CD4-positive, alpha-beta memory T cell (primary cell): ENCODE data around the gene OR14I1. TPM values are rescaled to one million over a fixed set of nuclear protein-coding genes. Genes with fewer than 3 reads are reported as not detected.
"Not testable (repeated sequence)": the region's sequence is repeated elsewhere in the genome, so short reads cannot be mapped to it uniquely, and the experiment has no call there.

ENCODE experiments used
- CTCF ChIA-PET: fragments of 350-600 bp; sonication (Branson Sonifier 250); formaldehyde crosslinking; loops from one replicate; lab custom pipeline; 2021; ENCODE audit warnings: inconsistent platforms; ENCODE audit not compliant: partially characterized antibody; lab: Charles Lee
- POLR2A ChIA-PET: fragments of 350-600 bp; sonication (Branson Sonifier 250); formaldehyde crosslinking; loops from one replicate; lab custom pipeline; 2021; ENCODE audit not compliant: partially characterized antibody; lab: Charles Lee
- DNase-seq, 5 donors: peaks; one replicate each; pipeline versions ENCODE4 v3.0.0 to v3.0.0-alpha.2; 2020 to 2022; ENCODE audit warnings: mixed read lengths in 1 of 5
- H3K27ac ChIP-seq: one replicate; pipeline ENCODE4 v1.7.0; 2013; ENCODE audit warnings: low read depth, low read length
- H3K27me3 ChIP-seq: 2 replicates; pipeline ENCODE4 v1.7.0; 2013; ENCODE audit warnings: mild to moderate bottlenecking, low read length, moderate library complexity; ENCODE audit not compliant: insufficient read depth
- H3K36me3 ChIP-seq: 2 replicates; pipeline ENCODE4 v1.7.0; 2013; ENCODE audit warnings: mild to moderate bottlenecking, low read length, moderate library complexity; ENCODE audit not compliant: insufficient read depth
- H3K4me1 ChIP-seq: 2 replicates; pipeline ENCODE4 v1.7.0; 2013; ENCODE audit warnings: mild to moderate bottlenecking, low read length, moderate library complexity; ENCODE audit not compliant: insufficient read depth
- H3K4me3 ChIP-seq, 2 donors: one replicate each; pipeline ENCODE4 v1.7.0; 2013; ENCODE audit warnings: low read length in 2 of 2, mild to moderate bottlenecking in 1 of 2
- H3K9me3 ChIP-seq, 2 donors: one replicate each; pipeline ENCODE4 v1.7.0; 2013; ENCODE audit warnings: low read length in 2 of 2, control low read depth in 1 of 2; ENCODE audit not compliant: control insufficient read depth in 1 of 2
- H3K27ac Mint-ChIP-seq, 7 donors: one replicate each; pipeline ENCODE4 v1.8.0; 2020 to 2021; ENCODE audit warnings: mixed read lengths in 7 of 7, mild to moderate bottlenecking in 6 of 7, inconsistent platforms in 3 of 7, moderate library complexity in 3 of 7
- H3K27me3 Mint-ChIP-seq, 2 donors: one replicate each; pipeline ENCODE4 v1.8.0; 2020 to 2021; ENCODE audit warnings: mixed read lengths in 2 of 2
- H3K36me3 Mint-ChIP-seq, 2 donors: one replicate each; pipeline ENCODE4 v1.8.0; 2020 to 2021; ENCODE audit warnings: mixed read lengths in 2 of 2, inconsistent platforms in 1 of 2, mild to moderate bottlenecking in 1 of 2
- H3K4me1 Mint-ChIP-seq, 4 donors: one replicate each; pipeline ENCODE4 v1.8.0; 2020 to 2021; ENCODE audit warnings: mixed read lengths in 4 of 4, mild to moderate bottlenecking in 1 of 4
- H3K4me3 Mint-ChIP-seq, 8 donors: one replicate each; pipeline ENCODE4 v1.8.0; 2020 to 2021; ENCODE audit warnings: mixed read lengths in 8 of 8, mild to moderate bottlenecking in 7 of 8, moderate library complexity in 6 of 8, inconsistent platforms in 3 of 8
- H3K9me3 Mint-ChIP-seq, 8 donors: one replicate each; pipeline ENCODE4 v1.8.0; 2020 to 2021; ENCODE audit warnings: mixed read lengths in 8 of 8, mild to moderate bottlenecking in 5 of 8, inconsistent platforms in 3 of 8, moderate library complexity in 1 of 8
- intact Hi-C: fragments of 100-400 bp; cut with micrococcal nuclease; formaldehyde crosslinking; loops from one replicate; pipeline ENCODE4 v1.15.1; 2023
- polyA plus RNA-seq, 2 donors: library from polyadenylated mRNA; unstranded; fragments of 300-500 nt; fragmentation: Illumina TruSeq; gene quantifications; one replicate each; pipeline ENCODE4 v1.2.3, GENCODE V29; 2021
- total RNA-seq, 2 experiments: library from RNA; stranded (reverse); gene quantifications; one replicate each; pipeline ENCODE4 v1.2.3, GENCODE V29; 2021

Gene OR14I1
- total and polyA plus RNA-seq, 4 experiments from 2014 or later: not detected

DNA sequence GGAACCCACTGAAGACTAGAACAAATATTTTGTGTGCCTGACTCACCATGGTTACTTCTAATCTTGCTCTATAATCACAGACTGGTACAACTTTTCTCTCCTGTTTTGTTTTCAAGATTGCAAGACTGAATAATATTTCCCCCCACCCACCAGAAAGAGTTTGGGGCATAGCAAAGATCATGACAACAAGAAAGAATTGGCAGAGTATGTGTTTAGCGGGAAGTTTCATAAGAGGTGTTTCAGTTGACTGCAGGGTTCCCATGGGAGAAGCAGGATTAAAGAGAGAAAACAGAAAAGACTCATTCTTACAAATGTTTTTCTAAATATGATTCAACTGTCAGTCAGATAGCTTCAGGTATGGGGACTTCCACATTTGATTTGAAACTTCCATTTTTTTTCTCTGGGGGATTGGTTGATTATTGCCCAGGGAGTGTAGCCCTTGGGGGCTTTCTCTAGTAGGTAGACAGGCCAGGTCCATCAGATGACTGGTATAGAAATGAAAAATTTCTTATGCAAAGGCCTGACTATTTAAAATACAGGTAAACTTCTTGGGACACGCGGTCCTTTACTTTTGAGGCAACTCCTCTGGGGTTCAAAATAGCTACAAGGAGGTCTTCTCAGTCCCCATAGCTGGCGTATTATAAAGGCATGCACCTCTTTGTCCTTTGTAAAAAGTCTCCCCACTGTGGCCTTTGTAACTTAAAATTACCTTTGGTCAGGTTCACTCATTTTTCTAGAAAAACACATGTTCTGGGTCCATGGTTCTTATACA lies 13.9 kb downstream of the OR14I1 start:
- Histone ChIP-seq H3K27me3 (no peaks in the 10 kb centered on the region), H3K36me3 (no peaks in the 10 kb centered on the region), H3K27ac (no peak overlapping the region), H3K9me3 (no peaks in the 10 kb centered on the region), H3K4me3 (no peak overlapping the region), H3K4me1 (no peaks in the 10 kb centered on the region)
- ChIA-PET POLR2A (no interaction called here), CTCF (no interaction called here)
- peaks cover 2 to 7% of the 10 kb centered on the region in 2 donors for H3K27me3 Mint-ChIP-seq
- DNase-seq: no peak
- peak overlapping the region in 1 of 7 donors; percentile 7 for H3K27ac Mint-ChIP-seq
- H3K4me3 Mint-ChIP-seq: no peak overlapping the region
- H3K9me3 Mint-ChIP-seq: peaks cover 0 to 16% (median 3%) of the 10 kb centered on the region in 8 donors
- intact Hi-C loops: no loop called here
- peaks cover 0 to 4% (median 3%) of the 10 kb centered on the region in 4 donors for H3K4me1 Mint-ChIP-seq
- H3K36me3 Mint-ChIP-seq: no peaks in the 10 kb centered on the region

DNA sequence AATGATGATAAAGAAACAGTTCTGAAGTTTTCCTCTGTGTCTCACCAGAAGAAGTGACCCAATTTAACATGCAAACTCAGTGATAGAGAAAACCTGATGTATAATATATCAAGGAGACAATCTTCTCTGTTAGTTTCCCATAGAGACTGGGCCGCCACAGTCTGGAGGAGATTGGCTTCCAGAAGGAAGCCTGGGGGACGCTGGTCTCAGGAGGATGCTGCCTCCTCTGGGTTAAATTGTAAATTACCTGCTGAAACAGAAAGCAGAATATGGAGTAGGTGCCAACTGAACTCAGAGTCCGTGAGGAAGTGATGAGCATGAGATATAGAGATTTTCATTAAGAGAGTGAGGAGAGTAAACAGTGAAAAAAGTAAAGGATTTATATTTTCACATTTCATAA lies 15.8 kb downstream of the OR14I1 start:
- CTCF ChIA-PET: interaction anchor here (0.7 to 1.5 kb wide), 2 partner anchors 211 to 282 kb away, joined by 3 to 13 read pairs; no protein-coding TSS in a partner anchor

DNA sequence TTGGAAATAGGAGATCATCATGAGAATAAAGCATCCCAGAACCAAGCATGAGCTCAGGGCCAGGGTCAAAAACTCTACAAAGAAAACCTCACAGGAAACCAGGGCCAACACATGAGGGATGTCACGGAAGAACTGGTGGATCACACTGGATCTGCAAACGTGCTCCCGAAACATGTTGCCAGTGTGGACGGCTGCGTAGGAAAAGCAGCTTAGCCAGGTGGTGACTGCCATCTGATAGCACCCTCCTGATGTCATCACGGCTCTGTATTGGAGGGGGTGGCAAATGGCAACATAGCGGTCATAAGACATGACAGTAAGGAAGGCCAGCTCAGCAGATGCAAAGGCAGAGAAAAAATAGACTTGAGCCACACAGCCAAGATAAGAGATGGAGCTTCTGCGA lies 20.9 kb downstream of the OR14I1 start:
- H3K36me3 ChIP-seq: no peaks in the 10 kb centered on the region
- H3K9me3 ChIP-seq: no peaks in the 10 kb centered on the region
- intact Hi-C loops: no loop called here
- Mint-ChIP-seq H3K4me3 (no peak overlapping the region), H3K4me1 (peaks cover 0 to under 1% (median under 1%) of the 10 kb centered on the region in 4 donors), H3K27me3 (peaks cover 9 to 12% of the 10 kb centered on the region in 2 donors), H3K27ac (no peak overlapping the region), H3K36me3 (no peaks in the 10 kb centered on the region), H3K9me3 (peaks cover 0 to 2% (median 0%) of the 10 kb centered on the region in 8 donors)
- H3K27me3 ChIP-seq: no peaks in the 10 kb centered on the region
- POLR2A ChIA-PET: no interaction called here
- H3K27ac ChIP-seq: no peak overlapping the region
- DNase-seq: no peak
- H3K4me3 ChIP-seq: no peak overlapping the region
- no peaks in the 10 kb centered on the region for H3K4me1 ChIP-seq
- CTCF ChIA-PET: no interaction called here

More for the DNA sequence above, 15.8 kb downstream of the OR14I1 start:
- H3K27me3 Mint-ChIP-seq: peaks cover 4 to 6% of the 10 kb centered on the region in 2 donors
- H3K36me3 Mint-ChIP-seq: no peaks in the 10 kb centered on the region
- DNase-seq: peak in 4 of 5 donors; percentile 19 to 41 (median 21)
- no peaks in the 10 kb centered on the region for H3K27me3 ChIP-seq
- intact Hi-C loops: loop anchor here (1.0 kb wide), 3 partner anchors 65 to 444 kb away; no protein-coding TSS in a partner anchor
- H3K27ac ChIP-seq: no peak overlapping the region
- H3K27ac Mint-ChIP-seq: peak overlapping the region in 1 of 7 donors; percentile 32
- H3K9me3 ChIP-seq: no peaks in the 10 kb centered on the region
- POLR2A ChIA-PET: no interaction called here
- H3K36me3 ChIP-seq: no peaks in the 10 kb centered on the region
- H3K9me3 Mint-ChIP-seq: peaks cover 0 to 12% (median 3%) of the 10 kb centered on the region in 8 donors
- no peak overlapping the region for H3K4me3 ChIP-seq
- H3K4me3 Mint-ChIP-seq: no peak overlapping the region
- H3K4me1 ChIP-seq: no peaks in the 10 kb centered on the region
- H3K4me1 Mint-ChIP-seq: peaks cover 0 to 4% (median 3%) of the 10 kb centered on the region in 4 donors

DNA sequence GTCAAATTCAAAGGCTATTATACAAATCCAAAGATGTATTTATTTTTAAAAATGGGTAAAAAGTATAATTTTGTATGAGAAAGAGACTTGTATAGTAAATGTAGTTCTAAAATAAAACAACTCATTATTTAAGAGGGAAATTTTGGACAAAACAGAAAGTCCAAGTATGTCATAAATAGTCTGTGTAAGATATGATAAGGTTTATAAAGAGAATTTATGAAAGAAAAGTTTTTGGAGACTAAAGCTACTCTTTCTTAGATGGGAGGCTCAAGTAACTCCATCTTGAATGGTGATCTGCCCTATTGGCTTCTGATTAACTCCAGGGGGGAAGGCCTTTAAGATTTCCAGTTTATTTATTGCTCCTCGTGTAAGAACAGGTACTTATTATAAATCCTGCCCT lies 32.6 kb downstream of the OR14I1 start:
- Mint-ChIP-seq H3K27ac (no peak overlapping the region), H3K9me3 (peaks cover 0 to 9% (median 6%) of the 10 kb centered on the region in 8 donors), H3K4me3 (no peak overlapping the region), H3K4me1 (no peaks in the 10 kb centered on the region), H3K27me3 (no peaks in the 10 kb centered on the region), H3K36me3 (peaks cover 0 to 2% of the 10 kb centered on the region in 2 donors)
- Histone ChIP-seq H3K4me1 (no peaks in the 10 kb centered on the region), H3K9me3 (peaks cover 0 to 5% of the 10 kb centered on the region in 2 donors), H3K4me3 (no peak overlapping the region), H3K27ac (no peak overlapping the region), H3K27me3 (no peaks in the 10 kb centered on the region), H3K36me3 (no peaks in the 10 kb centered on the region)
- DNase-seq: no peak
- ChIA-PET CTCF (no interaction called here), POLR2A (no interaction called here)
- intact Hi-C loops: no loop called here

DNA sequence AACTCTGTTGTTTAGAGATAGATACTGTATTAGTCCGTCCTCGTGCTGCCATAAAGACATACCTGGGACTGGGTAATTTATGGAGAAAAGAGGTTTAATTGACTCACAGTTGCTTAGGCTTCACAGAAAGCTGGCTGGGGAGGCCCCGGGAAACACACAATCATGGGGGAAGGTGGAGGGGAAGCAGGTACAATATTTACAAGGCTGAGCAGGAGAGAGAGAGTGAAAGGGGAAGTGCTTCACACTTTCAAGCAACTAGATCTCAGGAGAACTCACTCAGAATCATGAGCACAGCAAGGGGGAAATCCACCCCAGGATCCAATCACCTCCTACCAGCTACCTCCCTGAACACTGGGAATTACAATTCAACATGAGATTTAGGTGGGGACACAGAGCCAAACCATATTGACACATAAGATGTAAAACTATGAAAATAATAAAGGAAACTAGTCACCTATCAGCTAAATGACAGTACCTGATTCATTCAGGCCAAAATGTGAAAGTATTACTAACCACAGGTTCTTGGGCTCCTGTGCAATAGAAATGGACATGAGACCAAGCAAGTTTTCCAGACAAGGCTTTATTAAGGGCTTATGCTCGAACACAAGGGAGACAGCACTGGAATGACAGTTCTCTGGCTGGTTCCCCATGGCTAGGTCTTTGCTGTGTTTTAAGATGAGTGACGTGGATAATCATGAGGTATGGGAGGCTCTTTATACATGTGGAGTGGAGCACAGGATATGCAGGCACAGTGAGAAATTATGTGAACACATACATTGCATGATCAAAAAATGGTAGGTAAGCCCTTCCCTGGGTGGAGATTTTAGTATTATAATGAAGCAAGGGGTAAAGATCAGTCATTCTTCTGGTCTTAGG lies 38.9 kb downstream of the OR14I1 start:
- H3K4me3 Mint-ChIP-seq, POLR2A ChIA-PET: not testable (repeated sequence)

DNA sequence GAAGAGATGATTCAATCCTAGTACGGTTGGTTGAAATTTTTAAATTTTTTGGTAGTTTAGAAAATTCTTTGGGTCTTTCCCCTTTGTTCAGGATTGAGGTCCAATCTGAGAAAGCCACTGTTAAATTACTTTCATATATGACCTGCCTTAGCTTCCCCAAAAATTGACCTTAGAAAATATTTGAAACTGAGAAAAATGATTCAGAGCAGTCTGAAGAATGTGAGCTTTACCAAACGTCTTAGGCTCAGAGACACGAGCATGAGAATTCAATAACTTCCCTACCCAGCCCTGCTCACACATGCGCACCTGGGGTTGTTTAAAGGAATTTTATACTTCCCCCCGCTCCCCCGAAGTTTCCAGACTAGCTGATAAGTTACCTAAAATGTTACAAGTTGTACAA lies 45.8 kb downstream of the OR14I1 start:
- CTCF ChIA-PET: not testable (repeated sequence)

More for the DNA sequence above, 38.9 kb downstream of the OR14I1 start:
- H3K36me3 Mint-ChIP-seq, H3K36me3 ChIP-seq, H3K27ac ChIP-seq, CTCF ChIA-PET, H3K27ac Mint-ChIP-seq, H3K4me1 Mint-ChIP-seq, H3K27me3 ChIP-seq, H3K4me1 ChIP-seq, H3K4me3 ChIP-seq, H3K27me3 Mint-ChIP-seq, H3K9me3 ChIP-seq, DNase-seq, intact Hi-C loops, H3K9me3 Mint-ChIP-seq: not testable (repeated sequence)

DNA sequence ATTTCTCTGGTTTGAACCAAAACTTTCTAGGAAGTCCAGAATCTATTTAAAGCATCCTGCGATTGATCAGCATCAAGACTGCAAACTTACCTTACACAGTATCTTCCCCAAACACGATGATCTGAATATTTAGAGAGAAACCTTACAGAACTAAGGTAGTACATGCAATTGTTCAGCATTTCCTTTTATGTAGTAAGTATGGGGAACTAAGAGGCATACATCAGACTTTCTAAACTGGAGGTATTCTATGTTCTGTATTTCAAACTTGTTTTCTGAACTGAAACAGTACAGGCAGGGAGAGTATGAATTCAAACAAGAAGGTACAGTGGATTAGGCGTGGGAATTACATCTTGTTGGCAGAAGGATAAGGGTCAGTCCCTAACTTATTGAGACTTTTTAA lies 47.2 kb downstream of the OR14I1 start, which contains the start of gene OR2T27:
Gene OR2T27 (minus strand): TSS at position 175 of the 400 bp plus-strand sequence. CDS start 4,644 bp downstream, outside the sequence.
- H3K36me3 ChIP-seq, H3K27me3 Mint-ChIP-seq, H3K9me3 Mint-ChIP-seq, CTCF ChIA-PET, H3K4me3 ChIP-seq, DNase-seq, intact Hi-C loops, H3K36me3 Mint-ChIP-seq, H3K27ac Mint-ChIP-seq, H3K4me1 Mint-ChIP-seq, H3K27ac ChIP-seq, H3K27me3 ChIP-seq, H3K4me3 Mint-ChIP-seq, H3K9me3 ChIP-seq, POLR2A ChIA-PET, H3K4me1 ChIP-seq: not testable (repeated sequence)

More for the DNA sequence above, 45.8 kb downstream of the OR14I1 start:
- H3K9me3 ChIP-seq, H3K36me3 Mint-ChIP-seq, H3K9me3 Mint-ChIP-seq, H3K27ac Mint-ChIP-seq, H3K4me1 Mint-ChIP-seq, H3K27me3 Mint-ChIP-seq, H3K27ac ChIP-seq, H3K27me3 ChIP-seq, H3K4me3 ChIP-seq, H3K4me3 Mint-ChIP-seq, POLR2A ChIA-PET, intact Hi-C loops, H3K4me1 ChIP-seq, H3K36me3 ChIP-seq, DNase-seq: not testable (repeated sequence)
